Stimulated activated CD8-positive, alpha-beta memory T cell treated with anti-CD3 and anti-CD28 coated beads, Interleukin-12 subunit alpha, Interleukin-12 subunit beta, amount 100 ng/mL, for 24 hours (primary cell): ENCODE measurements around the gene ITSN1.

ENCODE experiments used
- DNase-seq: peaks from one replicate; pipeline ENCODE4 v3.0.0-alpha.2; 2020; ENCODE audit errors: extremely low read depth

Gene ITSN1

DNA sequence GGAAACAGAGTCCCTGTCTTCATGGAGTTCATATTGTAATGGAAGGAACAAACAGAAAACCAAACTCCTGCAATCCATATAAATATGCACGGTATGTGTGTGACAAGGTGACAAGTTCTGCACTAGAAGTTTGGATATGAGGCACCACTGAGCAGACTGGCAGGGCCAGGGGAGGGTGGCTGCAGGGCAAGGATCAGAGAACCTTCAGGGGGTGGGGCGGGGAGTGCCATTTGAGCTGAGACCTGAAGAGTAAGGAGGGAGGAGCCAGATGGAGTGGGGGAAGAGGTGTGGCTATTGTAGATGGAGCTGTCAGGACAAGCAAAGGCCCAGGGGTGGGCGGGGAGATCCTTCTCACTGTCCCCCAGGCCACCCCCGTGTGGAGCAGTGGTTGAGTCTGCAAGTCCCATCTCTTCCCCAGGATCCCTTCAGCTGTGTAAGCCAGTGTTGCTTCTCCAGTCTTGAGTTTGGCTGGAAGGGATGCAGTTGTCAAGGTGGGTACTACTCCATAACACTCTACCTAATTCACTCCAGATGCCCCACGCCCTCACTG is 196.9 kb downstream of the ITSN1 start:
- no peak for DNase-seq

GRCh38 chr21:33839806-33840205 is 197.5 kb downstream of the ITSN1 start:
- DNase-seq, result no peak

DNA sequence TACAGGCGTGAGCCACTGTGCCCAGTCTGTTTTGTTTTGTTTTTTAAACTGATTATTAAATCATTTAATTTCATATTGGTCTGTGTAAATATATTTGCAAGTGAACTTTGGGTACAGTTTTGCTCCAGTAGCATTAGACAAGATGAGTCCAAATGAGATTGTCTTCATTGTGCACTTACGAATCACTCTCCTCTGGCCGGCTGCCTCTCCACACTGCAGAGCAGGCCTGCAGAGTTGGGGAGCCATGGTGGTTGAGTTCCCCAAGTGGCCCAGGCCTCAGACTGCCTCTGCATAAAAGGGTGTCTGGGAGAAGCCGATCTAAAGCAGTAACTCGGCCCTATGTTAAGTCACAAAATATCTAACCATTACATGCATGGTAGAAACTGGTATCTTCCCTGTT is 198.5 kb downstream of the ITSN1 start:
- no peak for DNase-seq

GRCh38 chr21:33841561-33841960 is 199.3 kb downstream of the ITSN1 start:
- DNase-seq, result no peak

DNA sequence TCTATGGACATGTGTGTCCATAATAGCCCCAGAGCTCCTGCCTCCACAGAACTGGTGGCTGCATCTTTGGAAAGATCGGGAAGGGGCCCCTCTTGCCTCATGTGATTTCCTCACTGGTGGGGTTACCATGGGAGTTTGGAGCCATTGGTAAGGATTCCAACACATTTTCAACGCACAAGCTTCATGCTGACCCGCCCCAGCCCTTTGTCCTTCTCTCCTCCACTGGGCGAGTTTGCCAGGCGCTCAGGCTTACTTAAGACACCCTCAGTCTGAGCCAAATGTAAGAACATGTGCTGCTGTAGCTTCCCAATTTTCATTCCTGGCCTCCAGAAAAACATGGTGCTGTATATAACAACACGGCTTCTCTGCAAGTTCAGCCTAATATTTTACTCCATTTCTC is 200.9 kb downstream of the ITSN1 start:
- no peak for DNase-seq

DNA sequence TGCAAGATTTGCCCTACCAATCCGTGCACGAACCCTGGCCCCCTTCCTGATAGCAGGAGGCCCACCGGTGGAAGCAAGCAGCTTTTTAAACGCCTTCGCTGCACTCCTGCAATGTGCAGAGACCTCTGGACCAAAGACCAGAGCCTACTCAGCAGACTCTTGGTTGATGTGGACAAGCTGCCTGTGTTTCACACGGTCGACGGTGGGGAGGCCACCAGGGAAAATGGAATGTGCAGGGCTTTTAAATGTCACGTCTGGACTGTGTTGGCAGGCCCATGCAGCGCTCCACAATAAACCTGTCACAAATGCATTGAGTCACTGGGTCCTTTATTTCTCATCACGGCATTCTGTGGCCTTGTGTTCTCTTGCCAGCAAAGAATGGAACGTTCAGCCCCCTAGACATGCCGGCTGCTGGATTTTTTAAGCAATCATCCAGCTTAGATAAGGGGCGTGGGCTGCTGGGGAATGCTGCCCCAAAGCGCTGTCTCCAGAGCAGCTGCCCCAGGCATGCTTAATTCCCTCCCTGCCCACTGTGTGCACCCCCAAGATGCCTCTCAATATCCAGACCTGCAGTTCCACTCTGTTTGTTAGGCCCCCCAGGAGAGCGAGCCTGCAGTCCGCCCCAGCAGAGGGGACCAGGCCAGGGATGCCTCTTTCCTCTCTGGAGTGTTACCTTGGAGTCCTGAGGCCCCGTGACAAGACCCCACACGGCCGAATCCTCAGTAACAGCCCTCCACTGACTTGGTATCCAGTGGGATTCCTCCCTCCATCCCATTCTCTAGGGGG is 202.0 kb downstream of the ITSN1 start:
- no peak for DNase-seq

- no peak for DNase-seq
Measured at GRCh38 chr21:33844890-33845205, 202.5 kb downstream of the ITSN1 start.

- no peak for DNase-seq
Measured at GRCh38 chr21:33846141-33846540, 203.8 kb downstream of the ITSN1 start.

DNA sequence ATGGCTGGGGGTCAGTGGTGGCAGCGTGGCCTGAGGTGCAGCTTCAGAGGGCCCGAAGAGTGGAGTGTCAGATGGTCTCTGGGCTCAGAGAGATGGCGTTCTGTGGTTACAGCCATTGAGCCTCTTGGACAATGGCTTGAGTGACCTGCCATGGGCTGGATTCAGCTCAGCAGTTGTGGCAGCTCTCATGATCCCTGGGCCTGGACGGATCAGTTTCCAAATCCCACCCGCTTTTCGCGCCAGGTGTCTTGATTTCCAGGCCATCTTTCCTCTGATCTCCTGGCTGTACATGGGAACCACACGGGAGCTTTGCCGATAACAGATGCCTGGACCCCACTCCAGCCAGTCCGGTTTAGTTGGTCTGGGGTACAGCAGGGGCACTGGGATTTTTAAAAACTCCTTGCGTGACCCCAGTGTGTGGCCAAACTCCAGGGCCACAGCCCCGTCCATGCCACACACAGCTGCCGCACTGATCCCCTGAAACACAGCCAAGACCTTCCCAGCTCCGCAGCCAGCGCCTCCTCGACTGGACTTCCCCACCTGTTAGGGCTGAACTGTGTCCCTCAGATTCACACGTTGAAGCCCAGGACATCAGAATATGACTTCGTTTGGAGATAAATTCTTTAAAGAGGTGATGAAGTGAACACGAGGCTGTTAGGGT is 205.4 kb downstream of the ITSN1 start:
- DNase-seq, result no peak

DNA sequence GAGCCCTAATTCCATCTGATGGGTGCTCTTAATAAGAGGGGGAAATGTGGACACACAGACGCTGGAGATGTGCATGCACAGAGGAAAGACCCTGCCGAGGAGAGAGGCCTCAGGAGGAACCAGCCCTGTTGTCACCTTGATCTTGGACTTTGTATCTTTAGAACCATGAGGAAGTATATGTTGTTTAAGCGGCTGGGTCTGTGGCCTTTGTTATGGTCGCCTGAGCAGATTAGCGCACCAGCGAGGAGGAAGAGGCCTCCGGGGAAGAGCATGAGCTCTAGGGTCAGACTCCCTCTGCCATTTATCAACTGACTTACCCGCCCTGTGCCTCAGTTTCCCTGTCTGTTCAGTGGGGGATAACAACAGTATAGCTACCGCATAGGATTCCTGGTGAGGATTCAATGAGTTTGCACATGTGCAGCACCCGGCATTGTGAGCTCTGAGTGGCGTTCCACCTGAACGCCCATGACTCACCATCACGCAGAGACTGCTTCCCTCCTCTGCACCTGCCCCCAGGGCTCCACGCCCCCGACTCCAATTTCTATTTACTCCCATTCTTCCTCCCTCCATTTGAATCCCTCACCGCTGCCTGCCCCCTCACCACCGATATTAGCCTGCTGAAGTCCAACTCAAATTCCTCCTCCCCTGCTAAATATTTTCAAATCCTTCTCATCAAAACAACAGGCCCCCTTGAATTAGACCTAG is 206.1 kb downstream of the ITSN1 start:
- no peak for DNase-seq

DNA sequence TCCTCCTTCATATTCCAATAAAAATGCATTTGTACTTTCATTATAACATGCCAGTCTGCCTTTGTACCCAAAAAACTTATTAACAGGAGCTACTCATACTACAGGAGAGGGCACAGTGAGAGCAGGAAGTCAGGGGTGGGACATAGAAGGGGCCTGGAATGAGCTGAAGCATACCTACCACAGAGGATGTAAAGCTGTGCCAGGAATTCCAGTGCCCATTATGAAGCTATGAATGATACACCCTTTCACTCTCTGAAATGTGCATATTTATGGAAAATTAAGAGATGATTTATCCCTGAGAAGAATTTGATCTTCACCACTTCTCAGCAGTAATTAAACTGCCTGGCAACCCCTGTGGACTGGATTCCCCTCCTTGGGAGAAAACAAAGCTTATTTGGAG is 207.5 kb downstream of the ITSN1 start:
- no peak for DNase-seq

DNA sequence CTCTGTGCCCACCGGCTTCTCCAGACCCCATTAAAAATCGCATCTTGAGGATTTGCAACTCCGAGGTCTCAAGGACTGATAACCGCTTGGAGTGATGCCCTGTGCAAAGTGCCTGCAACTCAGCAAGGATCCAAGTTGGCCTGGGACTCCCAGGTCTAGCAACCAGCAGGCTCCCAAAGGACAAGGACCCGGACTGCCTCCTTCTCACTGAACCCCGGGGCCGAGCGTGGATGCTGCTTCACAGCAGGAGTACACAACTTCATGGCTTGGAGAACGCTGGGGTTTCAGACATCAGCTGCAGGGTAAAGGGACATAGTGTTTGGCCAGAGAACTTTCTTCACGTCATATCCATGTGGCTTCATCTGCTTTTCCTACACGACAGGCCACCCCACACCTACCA is 208.1 kb downstream of the ITSN1 start:
- no peak for DNase-seq

GRCh38 chr21:33850985-33851384 is 208.7 kb downstream of the ITSN1 start:
- DNase-seq, result no peak

DNA sequence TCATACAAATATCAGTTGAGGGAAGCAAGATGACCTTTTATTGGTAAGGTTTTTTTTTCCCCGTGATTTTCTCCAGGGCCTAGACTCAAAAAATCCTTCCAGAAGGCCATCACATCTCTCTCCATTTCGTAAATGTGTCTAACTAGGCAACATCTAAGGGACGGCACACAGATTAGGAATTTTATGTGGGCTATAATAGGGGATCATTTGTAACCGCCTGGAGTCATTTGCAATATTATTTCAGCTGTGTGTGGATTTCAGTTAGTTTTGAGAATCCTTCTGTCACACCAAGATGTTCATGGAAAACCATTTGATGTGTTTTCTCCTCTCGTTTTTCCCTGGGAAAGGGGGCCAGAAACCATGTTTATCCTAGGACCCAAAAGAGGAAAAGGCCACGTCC is 210.2 kb downstream of the ITSN1 start:
- no peak for DNase-seq

GRCh38 chr21:33854604-33855003 is 212.3 kb downstream of the ITSN1 start:
- no peak for DNase-seq

DNA sequence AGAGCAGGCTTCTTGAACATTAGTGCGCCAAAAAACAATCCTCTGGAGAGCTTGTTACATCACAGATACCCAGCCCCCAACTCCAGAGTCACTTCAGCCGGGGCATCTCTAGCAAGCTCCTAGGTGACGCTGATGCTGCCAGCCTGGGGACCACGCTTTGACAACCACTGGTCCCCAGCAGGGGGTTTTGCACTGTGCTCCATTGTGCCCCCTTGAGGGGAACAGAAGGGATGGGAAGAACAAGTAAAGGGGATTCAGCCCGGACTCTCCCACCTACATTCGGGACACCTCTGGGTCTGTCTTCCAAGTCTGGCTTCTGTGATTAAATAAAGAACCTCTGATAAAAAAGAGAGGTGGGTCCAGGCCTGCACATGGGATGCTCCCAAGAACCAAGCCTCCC is 212.9 kb downstream of the ITSN1 start:
- DNase-seq, result no peak

- no peak for DNase-seq
Measured at GRCh38 chr21:33856893-33857527, 214.7 kb downstream of the ITSN1 start.

DNA sequence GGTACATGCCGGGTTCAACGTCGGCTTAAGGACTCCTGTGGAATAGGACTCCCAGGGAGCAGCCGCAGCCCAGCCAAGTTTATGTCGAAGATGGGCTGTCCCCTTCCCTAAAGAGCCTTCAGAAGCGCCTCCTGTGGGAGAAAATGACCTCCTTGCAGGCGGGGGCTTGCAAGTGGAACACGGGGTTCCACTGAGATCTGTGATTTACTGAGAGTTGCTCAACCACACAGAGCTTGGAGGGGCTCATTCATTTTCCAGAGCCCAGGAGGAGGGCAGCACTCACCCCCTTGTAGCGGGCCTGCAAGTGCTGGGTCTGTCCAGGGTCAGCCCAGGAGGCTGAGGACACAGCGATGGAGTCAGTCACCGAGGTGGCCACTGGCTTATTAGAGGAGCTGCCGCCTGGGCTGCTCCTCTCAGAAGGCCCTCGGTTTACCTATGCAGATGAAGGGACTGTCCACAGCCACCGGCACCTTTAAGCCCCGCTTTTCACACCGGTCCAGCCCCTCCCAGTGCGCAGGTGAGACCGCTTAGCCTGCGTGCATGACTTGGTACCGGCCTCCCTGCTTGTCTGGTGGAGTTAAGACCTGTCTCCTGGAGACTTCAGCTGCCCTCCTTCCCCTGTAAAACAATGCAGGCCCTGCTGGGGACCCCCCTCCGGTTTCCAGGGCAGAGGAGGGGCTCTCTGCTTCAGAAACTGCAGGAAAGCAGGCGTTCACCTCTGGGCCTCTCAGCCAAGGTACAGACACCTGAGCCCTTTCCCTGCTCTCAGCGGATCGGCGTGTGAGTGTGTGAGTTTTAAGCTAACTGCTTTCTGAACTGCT is 215.8 kb downstream of the ITSN1 start:
- DNase-seq, result no peak

GRCh38 chr21:33858667-33859372 is 216.5 kb downstream of the ITSN1 start:
- no peak for DNase-seq

DNA sequence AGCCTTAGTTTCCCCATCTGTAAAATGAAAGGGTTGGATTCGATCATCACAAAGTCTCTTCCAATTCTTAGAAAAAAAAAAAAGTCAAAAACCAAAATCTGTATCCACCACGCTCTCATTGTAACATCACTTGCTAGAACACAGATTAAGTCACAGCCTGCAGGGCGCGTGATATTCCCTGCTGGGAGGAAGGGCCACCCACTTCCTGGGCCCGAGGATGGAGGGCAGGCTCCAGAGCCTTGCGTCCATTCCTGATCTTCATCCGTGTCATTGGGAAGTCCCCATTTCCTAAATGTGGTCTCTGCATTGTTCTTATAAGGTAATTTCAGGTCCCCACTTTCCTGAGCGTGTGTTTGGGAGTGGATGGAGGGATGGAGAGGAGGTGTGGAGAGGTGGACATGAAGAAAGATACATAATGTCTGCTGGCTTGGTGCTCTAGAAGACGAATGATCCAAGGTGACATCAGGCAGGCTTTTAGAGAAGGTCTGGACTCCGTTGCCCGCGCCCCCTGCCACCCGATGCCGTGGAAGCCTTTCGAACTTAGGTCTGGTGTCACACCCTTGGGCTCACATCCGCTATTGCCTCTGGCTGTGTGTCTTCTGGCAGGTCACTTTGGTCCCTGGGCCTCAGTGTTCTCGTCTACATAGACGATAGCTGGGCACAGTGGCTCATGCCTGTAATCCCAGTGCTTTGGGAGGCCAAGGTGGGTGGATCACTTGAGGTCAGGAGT is 217.2 kb downstream of the ITSN1 start:
- DNase-seq, result no peak
